Type B pancreatic cell (in vitro differentiated cells): ENCODE data around the gene ILK. TPM values are rescaled to one million over a fixed set of nuclear protein-coding genes. Genes with fewer than 3 reads are reported as not detected.

Experiments used
- DNase-seq: peaks from one replicate; pipeline ENCODE4 v3.0.0; 2021; ENCODE audit warnings: mixed read lengths; ENCODE audit not compliant: unreplicated experiment; ENCODE audit errors: extremely low spot score
- H3K27ac Mint-ChIP-seq: 2 replicates; pipeline ENCODE4 v1.8.0; 2021; ENCODE audit warnings: mild to moderate bottlenecking, mixed read lengths
- H3K27me3 Mint-ChIP-seq: 2 replicates; pipeline ENCODE4 v1.8.0; 2021; ENCODE audit warnings: mixed read lengths
- H3K36me3 Mint-ChIP-seq: 2 replicates; pipeline ENCODE4 v1.8.0; 2021; ENCODE audit warnings: mixed read lengths
- H3K4me1 Mint-ChIP-seq: one replicate; pipeline ENCODE4 v1.8.0; 2021; ENCODE audit warnings: mixed read lengths; ENCODE audit not compliant: unreplicated experiment
- H3K4me3 Mint-ChIP-seq: 2 replicates; pipeline ENCODE4 v1.8.0; 2021; ENCODE audit warnings: mild to moderate bottlenecking, mixed read lengths
- H3K9me3 Mint-ChIP-seq: 2 replicates; pipeline ENCODE4 v1.8.0; 2021; ENCODE audit warnings: mixed read lengths
- total RNA-seq: library from RNA; stranded (reverse); gene quantifications from 2 replicates; pipeline ENCODE4 v1.2.1, GENCODE V29; 2021; ENCODE audit warnings: low replicate concordance
- TF ChIP-seq, protein P1 (sequence below): fragments of 200-600 bp; sonication (generic); conservative IDR thresholded peaks from 2 replicates; pipeline ENCODE4 v1.5.0; 2021; ENCODE audit warnings: antibody characterized with exemption, mild to moderate bottlenecking

ILK gene
- total RNA-seq, 1 donor from 2014 or later = 135 TPM

DNA sequence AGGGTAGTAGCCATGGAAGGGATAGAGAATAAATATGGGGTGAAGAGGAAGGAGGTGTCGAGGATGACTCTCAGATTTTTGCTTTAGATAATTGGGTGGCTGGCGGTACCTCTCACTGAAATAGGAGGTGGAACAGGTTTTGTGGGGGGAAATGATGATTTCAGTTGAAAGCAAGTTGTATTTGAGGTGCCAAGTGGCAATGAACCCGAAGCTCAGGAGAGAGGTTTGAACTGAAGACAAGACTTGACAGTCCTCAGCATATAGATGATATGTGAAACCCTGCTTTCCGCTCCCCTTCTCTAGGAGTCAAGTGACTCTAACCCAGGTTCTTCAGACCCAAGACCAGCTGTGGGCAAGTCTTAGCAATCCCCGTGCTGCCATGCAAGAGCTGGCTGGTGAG, 33.9 kb upstream of the ILK start:
- Mint-ChIP-seq H3K36me3 (peaks cover 17% of the 10 kb centered on the region), H3K4me3 (no peak overlapping the region), H3K9me3 (no peaks in the 10 kb centered on the region), H3K27me3 (no peaks in the 10 kb centered on the region), H3K27ac (no peak overlapping the region), H3K4me1 (peaks cover 6% of the 10 kb centered on the region)
- TF ChIP-seq, protein P1, sequence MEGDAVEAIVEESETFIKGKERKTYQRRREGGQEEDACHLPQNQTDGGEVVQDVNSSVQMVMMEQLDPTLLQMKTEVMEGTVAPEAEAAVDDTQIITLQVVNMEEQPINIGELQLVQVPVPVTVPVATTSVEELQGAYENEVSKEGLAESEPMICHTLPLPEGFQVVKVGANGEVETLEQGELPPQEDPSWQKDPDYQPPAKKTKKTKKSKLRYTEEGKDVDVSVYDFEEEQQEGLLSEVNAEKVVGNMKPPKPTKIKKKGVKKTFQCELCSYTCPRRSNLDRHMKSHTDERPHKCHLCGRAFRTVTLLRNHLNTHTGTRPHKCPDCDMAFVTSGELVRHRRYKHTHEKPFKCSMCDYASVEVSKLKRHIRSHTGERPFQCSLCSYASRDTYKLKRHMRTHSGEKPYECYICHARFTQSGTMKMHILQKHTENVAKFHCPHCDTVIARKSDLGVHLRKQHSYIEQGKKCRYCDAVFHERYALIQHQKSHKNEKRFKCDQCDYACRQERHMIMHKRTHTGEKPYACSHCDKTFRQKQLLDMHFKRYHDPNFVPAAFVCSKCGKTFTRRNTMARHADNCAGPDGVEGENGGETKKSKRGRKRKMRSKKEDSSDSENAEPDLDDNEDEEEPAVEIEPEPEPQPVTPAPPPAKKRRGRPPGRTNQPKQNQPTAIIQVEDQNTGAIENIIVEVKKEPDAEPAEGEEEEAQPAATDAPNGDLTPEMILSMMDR = no peak
- no peak for DNase-seq

DNA sequence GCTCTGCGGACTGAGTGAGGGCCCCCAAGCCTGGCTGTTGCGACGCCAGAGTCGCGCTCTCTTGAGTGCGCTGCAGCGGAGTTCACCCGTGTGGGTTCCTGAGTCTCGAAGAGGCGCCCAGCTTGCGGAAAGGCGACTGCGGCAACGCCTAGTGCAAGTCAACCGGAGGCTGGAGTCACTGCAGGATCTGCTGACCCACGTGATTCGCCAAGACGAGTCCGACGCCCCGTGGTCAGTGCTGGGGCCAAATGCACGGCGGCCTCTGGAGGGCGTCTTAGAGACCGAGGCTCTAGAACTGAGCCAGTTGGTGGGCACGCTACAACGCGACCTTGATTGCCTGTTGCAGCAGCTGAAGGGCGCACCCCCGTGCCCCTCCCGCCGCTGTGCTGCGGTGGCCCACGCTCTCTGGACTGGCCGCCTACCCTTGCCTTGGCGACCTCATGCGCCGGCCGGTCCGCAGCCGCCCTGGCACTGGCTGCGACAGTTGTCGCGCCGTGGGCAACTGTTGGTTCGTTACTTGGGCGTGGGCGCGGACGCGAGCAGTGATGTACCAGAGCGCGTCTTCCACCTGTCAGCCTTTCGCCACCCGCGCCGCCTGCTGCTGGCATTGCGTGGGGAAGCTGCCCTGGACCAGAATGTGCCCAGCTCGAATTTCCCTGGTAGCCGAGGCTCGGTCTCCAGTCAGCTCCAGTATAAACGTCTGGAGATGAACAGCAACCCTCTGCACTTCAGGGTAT, 32.7 kb upstream of the ILK start:
- Mint-ChIP-seq H3K27me3 (no peaks in the 10 kb centered on the region), H3K36me3 (peaks cover 15% of the 10 kb centered on the region), H3K4me3 (no peak overlapping the region), H3K27ac (no peak overlapping the region), H3K9me3 (no peaks in the 10 kb centered on the region), H3K4me1 (peaks cover 10% of the 10 kb centered on the region)
- no peak for DNase-seq
- TF ChIP-seq, protein P1 = no peak

DNA sequence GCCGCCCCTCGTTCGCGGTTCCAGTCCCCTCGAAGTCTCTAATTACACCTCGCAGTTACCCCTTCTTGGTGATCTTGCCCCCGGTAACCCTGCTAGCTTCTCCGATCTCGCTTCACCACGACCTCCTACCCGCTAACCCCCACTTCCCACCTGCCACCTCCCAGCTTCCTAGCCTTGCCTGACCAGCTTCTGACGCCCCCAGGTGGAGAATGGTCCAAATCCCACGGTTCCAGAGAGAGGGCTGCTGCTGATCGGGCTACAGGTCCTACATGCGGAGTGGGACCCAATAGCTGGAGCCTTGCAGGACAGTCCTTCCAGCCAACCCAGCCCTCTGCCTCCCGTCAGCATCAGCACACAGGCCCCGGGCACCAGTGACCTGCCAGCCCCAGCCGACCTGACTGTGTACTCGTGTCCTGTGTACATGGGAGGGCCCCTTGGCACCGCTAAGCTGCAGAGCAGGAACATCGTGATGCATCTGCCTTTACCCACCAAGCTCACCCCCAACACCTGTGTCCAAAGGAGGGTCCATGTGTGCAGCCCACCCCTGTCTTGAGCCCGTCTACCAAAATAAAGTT, 32.1 kb upstream of the ILK start:
- Mint-ChIP-seq H3K27me3 (no peaks in the 10 kb centered on the region), H3K27ac (no peak overlapping the region)
- no peak for DNase-seq

DNA sequence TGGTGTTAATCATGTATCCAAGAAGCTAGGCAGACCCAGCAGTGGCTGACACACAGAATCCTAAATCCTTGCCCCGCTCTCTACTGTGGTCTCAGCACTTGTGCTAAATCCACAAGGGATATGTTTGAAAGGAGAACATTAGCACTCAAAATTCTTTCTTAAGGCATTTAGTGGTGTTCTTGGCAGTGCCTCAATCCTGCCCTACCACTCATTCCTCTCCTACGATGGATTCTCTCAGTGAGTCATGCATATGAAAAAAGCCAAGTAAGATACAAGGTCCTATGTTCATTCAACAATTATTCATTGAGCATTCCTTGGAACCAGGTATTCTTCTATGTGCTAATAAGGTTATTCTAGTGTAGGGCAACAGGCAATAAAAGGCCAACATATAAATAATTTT, 31.4 kb upstream of the ILK start:
- Mint-ChIP-seq H3K27ac (no peak overlapping the region), H3K4me3 (no peak overlapping the region), H3K36me3 (peaks cover 15% of the 10 kb centered on the region), H3K27me3 (no peaks in the 10 kb centered on the region), H3K9me3 (no peaks in the 10 kb centered on the region), H3K4me1 (peaks cover 18% of the 10 kb centered on the region)
- TF ChIP-seq, protein P1 = no peak
- DNase-seq = no peak

More for the DNA sequence above, 32.1 kb upstream of the ILK start:
- Mint-ChIP-seq H3K9me3 (no peaks in the 10 kb centered on the region), H3K4me1 (peaks cover 13% of the 10 kb centered on the region), H3K36me3 (peaks cover 15% of the 10 kb centered on the region), H3K4me3 (no peak overlapping the region)
- TF ChIP-seq, protein P1 = no peak

DNA sequence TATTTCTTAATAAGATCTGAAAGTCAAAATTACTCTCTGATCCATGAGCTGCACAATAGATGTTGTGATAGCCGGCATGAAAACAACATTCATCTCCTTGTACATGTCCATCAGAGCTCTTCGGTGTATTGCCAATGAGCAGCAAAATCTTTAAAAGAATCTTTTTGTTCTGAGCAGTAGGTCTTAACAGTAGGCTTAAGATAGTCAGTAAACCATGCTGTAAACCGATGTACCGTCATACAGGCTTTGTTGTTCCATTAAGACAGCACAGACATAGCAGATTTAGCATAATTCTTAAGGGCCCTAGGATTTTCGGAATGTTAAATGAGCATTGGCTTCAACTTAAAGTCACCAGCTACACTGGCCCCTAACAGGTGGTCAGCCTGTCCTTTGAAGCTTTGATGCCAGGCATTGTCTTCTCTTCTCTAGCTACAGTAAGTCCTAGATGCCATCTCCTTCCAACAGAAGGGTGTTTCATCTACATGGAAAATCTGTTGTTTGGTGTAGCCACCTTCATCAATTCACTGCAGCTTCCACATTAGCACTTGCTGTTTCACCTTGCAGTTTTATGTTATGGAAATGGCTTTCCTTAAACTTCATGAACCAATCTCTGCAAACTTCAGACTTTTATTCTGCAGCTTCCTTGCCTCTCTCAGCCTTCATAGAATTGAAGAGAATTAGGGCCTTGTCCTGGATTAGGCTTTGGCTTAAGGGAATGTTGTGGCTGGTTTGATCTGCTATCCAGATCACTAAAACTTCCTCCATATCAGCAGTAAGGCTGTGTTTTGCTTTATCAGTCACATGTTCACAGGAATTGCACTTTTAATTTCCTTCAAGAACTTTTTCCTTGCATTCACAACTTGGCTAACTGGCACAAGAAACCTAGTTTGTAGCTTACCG, 28.5 kb upstream of the ILK start:
- Mint-ChIP-seq H3K27ac (no peak overlapping the region), H3K27me3 (no peaks in the 10 kb centered on the region)

More for the DNA sequence above, 28.5 kb upstream of the ILK start:
- TF ChIP-seq, protein P1 = no peak
- Mint-ChIP-seq H3K4me1 (peaks cover 12% of the 10 kb centered on the region), H3K9me3 (no peaks in the 10 kb centered on the region), H3K36me3 (peaks cover 10% of the 10 kb centered on the region), H3K4me3 (no peak overlapping the region)
- no peak for DNase-seq
